ENCODE data around the gene NME1. TPM values are rescaled to one million over a fixed set of nuclear protein-coding genes. Genes with fewer than 3 reads are reported as not detected.
A peak's percentile ranks its signal among the peaks of the same experiment; 100 is the strongest.

Gene NME1
- total RNA-seq, 2 experiments from 2014 or later = 11.0 to 15.6 TPM

- Histone ChIP-seq H3K4me3 (ENCODE audit: low read length) (peak overlapping the region; percentile 96), H3K27ac (ENCODE audit: low read depth in 1 of 2, low read length in 2 of 2) (peak overlapping the region; percentile 92), H3K27me3 (ENCODE audit: control insufficient read depth in 1 of 2, insufficient read depth in 2 of 2, low read length in 2 of 2) (no peaks in the 10 kb centered on the region), H3K9me3 (ENCODE audit: control insufficient read depth in 1 of 2, insufficient read depth in 1 of 2, low read length in 2 of 2) (no peaks in the 10 kb centered on the region), H3K36me3 (ENCODE audit: insufficient read depth, low read length) (no peaks in the 10 kb centered on the region), H3K4me1 (ENCODE audit: insufficient read depth, low read length) (peaks cover 43% of the 10 kb centered on the region)
- POLR2A ChIA-PET = interaction anchor here (0.6 to 4.1 kb wide), 19 partner anchors 17 to 401 kb away, joined by 3 to 40 read pairs (median 4); partner anchors contain the start of genes LUC7L3, NME1, NME2 and TOB1
- peaks cover 60% of the 10 kb centered on the region for H3K4me1 Mint-ChIP-seq (ENCODE audit: low read depth)
- intact Hi-C loops (cut with DNase I, micrococcal nuclease) = loop anchor here in 1 of 2 experiments (2.0 to 5.0 kb wide), 3 partner anchors 32 to 268 kb away; partner anchors contain the start of genes MBTD1, NME1 and UTP18
- no peak for TF ChIP-seq CTCF (IDR thresholded peaks at IDR 0.05)
- CTCF ChIA-PET = interaction anchor here (0.6 to 6.0 kb wide), 2 partner anchors 33 to 55 kb away, joined by 7 to 43 read pairs; partner anchors contain the start of gene NME1
- DNase-seq (peak in 13 of 14 experiments; percentile 30 to 80 (median 43)), ATAC-seq (ENCODE audit: poor library complexity) (peak; percentile 52)
- peak overlapping the region; percentile 94 for H3K27ac Mint-ChIP-seq
- H3K27me3 Mint-ChIP-seq = no peaks in the 10 kb centered on the region
- H3K4me3 Mint-ChIP-seq = peak overlapping the region; percentile 96
- peaks cover 5% of the 10 kb centered on the region for H3K36me3 Mint-ChIP-seq (ENCODE audit: low read depth)
- H3K9me3 Mint-ChIP-seq = no peaks in the 10 kb centered on the region
Measured at GRCh38 chr17:51120357-51120738, 33.0 kb upstream of the NME1 start.

DNA sequence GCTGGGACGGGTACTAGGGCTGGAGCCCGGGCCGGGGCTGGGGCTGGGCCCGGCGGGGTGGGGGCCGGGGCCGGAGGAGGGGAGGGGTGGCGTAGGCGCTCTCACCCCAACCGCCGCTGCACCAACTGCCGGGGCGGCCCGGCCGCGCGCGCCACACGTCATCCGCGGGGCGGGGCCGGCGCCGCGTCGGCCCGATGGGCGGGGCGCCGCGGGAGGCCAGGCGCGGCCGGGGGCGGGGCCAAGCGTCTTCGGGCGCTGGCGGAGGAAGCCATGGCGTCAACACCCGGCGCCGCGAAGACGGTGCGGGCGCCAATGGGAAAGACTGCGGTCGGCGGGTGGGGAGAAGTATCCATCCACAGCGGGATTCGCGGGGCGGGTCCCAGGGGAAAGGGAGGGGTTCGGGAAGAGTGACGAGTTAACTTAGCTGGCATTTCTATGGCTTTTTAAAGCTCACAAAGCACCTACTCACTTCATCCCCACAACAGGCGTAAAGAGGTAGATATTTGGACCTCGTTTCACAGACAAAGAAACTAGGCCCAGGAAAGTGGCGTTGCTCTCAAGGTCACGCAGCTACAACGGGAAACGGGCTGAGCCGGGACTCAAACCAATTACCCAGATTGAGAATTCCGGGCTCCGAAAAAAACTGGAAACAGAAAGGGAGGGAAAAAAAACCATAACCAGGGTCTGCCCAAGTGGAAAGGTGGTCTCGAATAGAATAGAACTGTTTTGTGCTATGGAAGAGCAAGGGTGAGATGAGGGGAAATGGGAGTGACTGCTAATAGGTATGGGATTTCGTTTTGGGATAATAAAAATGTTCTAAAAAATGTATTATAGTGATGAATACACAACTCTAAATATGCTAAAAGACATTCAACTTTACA, 32.4 kb upstream of the NME1 start, which contains the start of gene SPAG9:
SPAG9 (minus strand) TSS at position 130 of the 881 bp plus-strand sequence. CDS start 212 bp downstream, outside the sequence.
- Mint-ChIP-seq H3K4me1 (ENCODE audit: low read depth) (peaks cover 54% of the 10 kb centered on the region), H3K4me3 (peak within 1 kb of the TSS; percentile 97), H3K36me3 (ENCODE audit: low read depth) (peaks cover 5% of the 10 kb centered on the region), H3K9me3 (no peaks in the 10 kb centered on the region), H3K27me3 (no peaks in the 10 kb centered on the region), H3K27ac (peak within 1 kb of the TSS; percentile 94)
- TF ChIP-seq CTCF (IDR thresholded peaks at IDR 0.05) = no peak
- H3K27me3 ChIP-seq (ENCODE audit: control insufficient read depth in 1 of 2, insufficient read depth in 2 of 2, low read length in 2 of 2) = no peaks in the 10 kb centered on the region
- H3K4me3 ChIP-seq (ENCODE audit: low read length) = peak within 1 kb of the TSS; percentile 96
- ATAC-seq (ENCODE audit: poor library complexity) (peak; percentile 82), DNase-seq (peak; percentile 77 to 98 (median 86))
- H3K4me1 ChIP-seq (ENCODE audit: insufficient read depth, low read length) = peaks cover 43% of the 10 kb centered on the region
- H3K36me3 ChIP-seq (ENCODE audit: insufficient read depth, low read length) = no peaks in the 10 kb centered on the region
- ChIA-PET CTCF (interaction anchor here (0.6 to 6.0 kb wide), 3 partner anchors 32 to 164 kb away, joined by 3 to 43 read pairs (median 7); partner anchors contain the start of gene NME1), POLR2A (interaction anchor here (0.6 to 4.1 kb wide), 19 partner anchors 17 to 402 kb away, joined by 3 to 40 read pairs (median 4); partner anchors contain the start of genes LUC7L3, NME1, NME2 and TOB1)
- peak within 1 kb of the TSS; percentile 92 for H3K27ac ChIP-seq (ENCODE audit: low read depth in 1 of 2, low read length in 2 of 2)
- no peaks in the 10 kb centered on the region for H3K9me3 ChIP-seq (ENCODE audit: control insufficient read depth in 1 of 2, insufficient read depth in 1 of 2, low read length in 2 of 2)
- intact Hi-C loops (cut with DNase I, micrococcal nuclease) = loop anchor here (1.0 to 5.0 kb wide), 4 partner anchors 32 to 269 kb away; partner anchors contain the start of genes NME1 (in 2 of the 2), MBTD1 (in 1 of the 2) and UTP18 (in 1 of the 2)
